Aorta (tissue), 4 donors: Measurements from ENCODE around the gene ZBTB11. TPM values are rescaled to one million over a fixed set of nuclear protein-coding genes. Genes with fewer than 3 reads are reported as not detected.

Experiments
- polyA plus RNA-seq, 2 donors: library from polyadenylated mRNA; stranded (reverse); fragments of 200-250 nt; gene quantifications; one replicate each; pipeline ENCODE4 v1.2.3, GENCODE V29; 2013
- total RNA-seq, 2 donors: library from RNA; stranded (reverse); fragmentation: NEBNext Ultra II Directional; extraction: Animal tissue kit (Norgen Biotek cat#: 25700); gene quantifications; one replicate each; pipeline ENCODE4 v1.2.1, GENCODE V29; 2021
- donor health status: healthy with polysubstance abuse.
- donor health status: Bipolar disorder and iron deficiency.
- donor health status: DM: no; HTN: no; CAD: no.
- donor health status: DM: yes; HTN: yes; CAD: no.

Gene ZBTB11
- total and polyA plus RNA-seq, 4 donors = 3.3 to 18.5 (median 10.5) TPM

Other genes starting within 250 kb of the ZBTB11 start
- gene SENP7, start 163.9 kb downstream of the ZBTB11 start, total RNA-seq = 10 to 100 TPM; 25.6 to 32.4 TPM
- 10 to 100 TPM in 1 of 2 donors, 1 to 10 TPM in 1; 6.9 to 14.5 TPM for gene SENP7, start 163.9 kb downstream of the ZBTB11 start, polyA plus RNA-seq
- gene TRMT10C, start 115.3 kb downstream of the ZBTB11 start, total RNA-seq = 10 to 100 TPM; 14.8 to 15.0 TPM
- gene TRMT10C, start 115.3 kb downstream of the ZBTB11 start, polyA plus RNA-seq = 10 to 100 TPM in 1 of 2 donors, 1 to 10 TPM in 1; 9.1 to 11.5 TPM
- gene PCNP, start 103.0 kb downstream of the ZBTB11 start, total RNA-seq = 100 to 1,000 TPM; 161 to 176 TPM
- gene PCNP, start 103.0 kb downstream of the ZBTB11 start, polyA plus RNA-seq = 100 to 1,000 TPM; 135 to 233 TPM
- 100 to 1,000 TPM; 752 to 765 TPM for gene RPL24, start 9.6 kb upstream of the ZBTB11 start, total RNA-seq
- gene RPL24, start 9.6 kb upstream of the ZBTB11 start, polyA plus RNA-seq = 1,000 to 10,000 TPM; 1,955 to 4,322 TPM
- 10 to 100 TPM in 1 of 2 donors, 1 to 10 TPM in 1; 9.0 to 11.9 TPM for gene CEP97, start 47.5 kb upstream of the ZBTB11 start, total RNA-seq
- 1 to 10 TPM; 1.6 to 2.4 TPM for gene CEP97, start 47.5 kb upstream of the ZBTB11 start, polyA plus RNA-seq
- gene NXPE3, start 102.1 kb upstream of the ZBTB11 start, total RNA-seq = 10 to 100 TPM; 26.2 to 27.2 TPM
- gene NXPE3, start 102.1 kb upstream of the ZBTB11 start, polyA plus RNA-seq = 10 to 100 TPM in 1 of 2 donors, 1 to 10 TPM in 1; 6.4 to 10.1 TPM
- gene NFKBIZ, start 172.4 kb upstream of the ZBTB11 start, total RNA-seq = 100 to 1,000 TPM; 109 to 198 TPM
- 10 to 100 TPM in 1 of 2 donors, 1 to 10 TPM in 1; 6.5 to 65.2 TPM for gene NFKBIZ, start 172.4 kb upstream of the ZBTB11 start, polyA plus RNA-seq